Esophagus mucosa (tissue), 1 donor: ENCODE measurements around the gene SLC30A3. TPM values are rescaled to one million over a fixed set of nuclear protein-coding genes. Genes with fewer than 3 reads are reported as not detected.
"Not testable (repeated sequence)": the region's sequence is repeated elsewhere in the genome, so short reads cannot be mapped to it uniquely, and the experiment has no call there.

Experiments used
- ATAC-seq: fragments of 200-7000 bp; cut with Tn5 transposase; one replicate; pipeline ENCODE4 v1.9.1; 2020
- total RNA-seq: library from RNA; stranded (reverse); gene quantifications from one replicate; pipeline ENCODE4 v1.2.4, GENCODE V29; 2023
- donor health status: DM: yes; HTN: yes; CAD: no.

Gene SLC30A3
- total RNA-seq = not detected

GRCh38 chr2:27262379-27263286, at the start of gene SLC30A3:
SLC30A3 (minus strand) TSS chr2:27263047; CDS start chr2:27262906, 141 bp downstream.
- ATAC-seq = peak; percentile 77

- ATAC-seq = no peak
Measured at GRCh38 chr2:27312152-27312551, 49.3 kb upstream of the SLC30A3 start.

GRCh38 chr2:27309651-27310050, 46.8 kb upstream of the SLC30A3 start:
- no peak for ATAC-seq

- ATAC-seq = peak; percentile 45
Measured at GRCh38 chr2:27308359-27308881, 45.6 kb upstream of the SLC30A3 start, which contains the start of gene UCN. UCN (minus strand) TSS chr2:27308445; CDS start chr2:27307895, 550 bp downstream.

GRCh38 chr2:27307545-27308358, 44.9 kb upstream of the SLC30A3 start:
- peak; percentile 17 for ATAC-seq

GRCh38 chr2:27307287-27307544, 44.4 kb upstream of the SLC30A3 start:
- no peak for ATAC-seq

- peak; percentile 4 for ATAC-seq
Measured at GRCh38 chr2:27306573-27307286, 43.9 kb upstream of the SLC30A3 start.

- no peak for ATAC-seq
Measured at GRCh38 chr2:27306136-27306535, 43.3 kb upstream of the SLC30A3 start.

- no peak for ATAC-seq
Measured at GRCh38 chr2:27305516-27305915, 42.7 kb upstream of the SLC30A3 start.

GRCh38 chr2:27304488-27305240, 41.8 kb upstream of the SLC30A3 start:
- ATAC-seq = no peak

GRCh38 chr2:27303093-27304025, 40.5 kb upstream of the SLC30A3 start:
- peak; percentile 58 for ATAC-seq

- not testable (repeated sequence) for ATAC-seq
Measured at GRCh38 chr2:27300606-27301005, 37.8 kb upstream of the SLC30A3 start.

GRCh38 chr2:27298391-27299080, 35.7 kb upstream of the SLC30A3 start:
- no peak for ATAC-seq

- ATAC-seq = no peak
Measured at GRCh38 chr2:27297195-27297594, 34.3 kb upstream of the SLC30A3 start.

- no peak for ATAC-seq
Measured at GRCh38 chr2:27296481-27296880, 33.6 kb upstream of the SLC30A3 start.

GRCh38 chr2:27294928-27295327, 32.1 kb upstream of the SLC30A3 start:
- no peak for ATAC-seq

- ATAC-seq = peak; percentile 36
Measured at GRCh38 chr2:27291865-27292264, 29.0 kb upstream of the SLC30A3 start.

GRCh38 chr2:27290549-27290948, 27.7 kb upstream of the SLC30A3 start:
- ATAC-seq = no peak

- no peak for ATAC-seq
Measured at GRCh38 chr2:27288610-27289009, 25.8 kb upstream of the SLC30A3 start.

- ATAC-seq = no peak
Measured at GRCh38 chr2:27285481-27285880, 22.6 kb upstream of the SLC30A3 start.
